H9 (cell line): Measurements from ENCODE around the gene EML4. TPM values are rescaled to one million over a fixed set of nuclear protein-coding genes. Genes with fewer than 3 reads are reported as not detected.

Source experiments
- DNase-seq: peaks from one replicate; pipeline ENCODE4 v3.0.0-alpha.2; 2017
- H2AFZ ChIP-seq: one replicate; pipeline ENCODE4 v1.6.1; 2013; ENCODE audit warnings: mild to moderate bottlenecking, low read length, control low read depth, moderate library complexity
- H2AK5ac ChIP-seq: 2 replicates; pipeline ENCODE4 v1.6.1; 2013; ENCODE audit warnings: low read length, control low read depth, mixed read lengths; ENCODE audit not compliant: insufficient read length
- H2BK120ac ChIP-seq: one replicate; pipeline ENCODE4 v1.6.1; 2013; ENCODE audit warnings: low read depth, mild to moderate bottlenecking, low read length, control low read depth, inconsistent platforms; ENCODE audit not compliant: poor library complexity, severe bottlenecking
- H2BK12ac ChIP-seq: 2 replicates; pipeline ENCODE4 v1.6.1; 2013; ENCODE audit warnings: low read length, control low read depth, mixed read lengths, low read depth; ENCODE audit not compliant: insufficient read length
- H2BK15ac ChIP-seq: 2 replicates; pipeline ENCODE4 v1.6.1; 2013; ENCODE audit warnings: low read depth, low read length, control low read depth
- H2BK20ac ChIP-seq: one replicate; pipeline ENCODE4 v1.6.1; 2013; ENCODE audit warnings: low read depth, mild to moderate bottlenecking, low read length, control low read depth, inconsistent platforms; ENCODE audit not compliant: poor library complexity, severe bottlenecking
- H2BK5ac ChIP-seq: 2 replicates; pipeline ENCODE4 v1.6.1; 2013; ENCODE audit warnings: low read length, control low read depth, mixed read lengths; ENCODE audit not compliant: insufficient read length
- H3K14ac ChIP-seq: 2 replicates; pipeline ENCODE4 v1.6.1; 2013; ENCODE audit warnings: low read length, control low read depth; ENCODE audit not compliant: insufficient read depth
- H3K18ac ChIP-seq: 2 replicates; pipeline ENCODE4 v1.6.1; 2013; ENCODE audit warnings: low read depth, mild to moderate bottlenecking, mixed read lengths, low read length, control low read depth; ENCODE audit not compliant: insufficient read length
- H3K23ac ChIP-seq: 2 replicates; pipeline ENCODE4 v1.6.1; 2013; ENCODE audit warnings: low read length, control low read depth, mixed read lengths, low read depth; ENCODE audit not compliant: insufficient read length
- H3K23me2 ChIP-seq: 2 replicates; pipeline ENCODE4 v1.6.1; 2013; ENCODE audit warnings: low read depth, mild to moderate bottlenecking, mixed read lengths, low read length, control low read depth; ENCODE audit not compliant: insufficient read length, poor library complexity, severe bottlenecking
- H3K27ac ChIP-seq: 2 replicates; pipeline ENCODE4 v1.5.1; 2013; ENCODE audit warnings: low read length, control low read depth, mixed read lengths, low read depth; ENCODE audit not compliant: insufficient read length
- H3K27me3 ChIP-seq: 2 replicates; pipeline ENCODE4 v1.6.1; 2013; ENCODE audit warnings: low read length, control low read depth, inconsistent platforms; ENCODE audit not compliant: insufficient read depth
- H3K4ac ChIP-seq: 2 replicates; pipeline ENCODE4 v1.6.1; 2013; ENCODE audit warnings: low read depth, mild to moderate bottlenecking, control low read depth, inconsistent platforms, low read length, moderate library complexity
- H3K4me1 ChIP-seq: 2 replicates; pipeline ENCODE4 v1.6.1; 2013; ENCODE audit warnings: low read length, control low read depth, inconsistent platforms; ENCODE audit not compliant: insufficient read depth
- H3K4me2 ChIP-seq: 2 replicates; pipeline ENCODE4 v1.6.1; 2013; ENCODE audit warnings: low read length, control low read depth, mixed read lengths; ENCODE audit not compliant: insufficient read length, insufficient read depth
- H3K56ac ChIP-seq: 2 replicates; pipeline ENCODE4 v1.6.1; 2013; ENCODE audit warnings: low read depth, mild to moderate bottlenecking, mixed read lengths, low read length, control low read depth; ENCODE audit not compliant: insufficient read length
- H3K79me1 ChIP-seq: 2 replicates; pipeline ENCODE4 v1.6.1; 2013; ENCODE audit warnings: low read depth, mild to moderate bottlenecking, moderate library complexity, low read length, control low read depth, inconsistent platforms; ENCODE audit not compliant: insufficient read depth, poor library complexity, severe bottlenecking
- H3K79me2 ChIP-seq: 2 replicates; pipeline ENCODE4 v1.6.1; 2013; ENCODE audit warnings: low read length, control low read depth, inconsistent platforms; ENCODE audit not compliant: insufficient read depth
- H3K9ac ChIP-seq: 2 replicates; pipeline ENCODE4 v1.6.1; 2013; ENCODE audit warnings: low read length, control low read depth, mixed read lengths; ENCODE audit not compliant: insufficient read length; ENCODE audit errors: extremely low read depth
- H3K9me3 ChIP-seq: one replicate; pipeline ENCODE4 v1.6.1; 2013; ENCODE audit warnings: low read depth, low read length, inconsistent platforms; ENCODE audit not compliant: control insufficient read depth
- H3T11ph ChIP-seq: one replicate; pipeline ENCODE4 v1.6.1; 2013; ENCODE audit warnings: mild to moderate bottlenecking, low read length, control low read depth, inconsistent platforms
- H4K20me1 ChIP-seq: one replicate; pipeline ENCODE4 v1.6.1; 2013; ENCODE audit not compliant: control insufficient read depth, insufficient read length, insufficient read depth
- H4K5ac ChIP-seq: 2 replicates; pipeline ENCODE4 v1.6.1; 2013; ENCODE audit warnings: low read depth, mild to moderate bottlenecking, mixed read lengths, low read length, control low read depth; ENCODE audit not compliant: insufficient read length
- H4K8ac ChIP-seq: replicated peaks from 2 replicates; pipeline ENCODE4 v1.6.1; 2013; ENCODE audit warnings: low read length, control low read depth, mixed read lengths, low read depth; ENCODE audit not compliant: insufficient read length
- H4K91ac ChIP-seq: 2 replicates; pipeline ENCODE4 v1.6.1; 2013; ENCODE audit warnings: low read depth, mild to moderate bottlenecking, moderate library complexity, mixed read lengths, low read length, control low read depth; ENCODE audit not compliant: insufficient read length
- H3K27ac Mint-ChIP-seq, 3 experiments: 2 replicates in 2 of 3; 3 replicates in 1 of 3; pipeline ENCODE4 v1.8.0; 2020 to 2021; ENCODE audit warnings: mixed read lengths in 3 of 3, mild to moderate bottlenecking in 1 of 3, moderate library complexity in 1 of 3
- H3K27me3 Mint-ChIP-seq: 2 replicates; pipeline ENCODE4 v1.8.0; 2021; ENCODE audit warnings: low read depth, mild to moderate bottlenecking, moderate library complexity, mixed read lengths
- H3K36me3 Mint-ChIP-seq, 3 experiments: 2 replicates in 2 of 3; 3 replicates in 1 of 3; pipeline ENCODE4 v1.8.0; 2020 to 2021; ENCODE audit warnings: low read depth in 3 of 3, mixed read lengths in 3 of 3; ENCODE audit not compliant: insufficient read depth in 1 of 3
- H3K4me1 Mint-ChIP-seq, 2 experiments: 2 replicates each; pipeline ENCODE4 v1.8.0; 2020; ENCODE audit warnings: mixed read lengths in 2 of 2
- H3K4me3 Mint-ChIP-seq, 2 experiments: 2 replicates in 1 of 2; 3 replicates in 1 of 2; pipeline ENCODE4 v1.8.0; 2020 to 2021; ENCODE audit warnings: mild to moderate bottlenecking in 2 of 2, mixed read lengths in 2 of 2, moderate library complexity in 1 of 2
- H3K9me3 Mint-ChIP-seq, 2 experiments: 2 replicates in 1 of 2; 3 replicates in 1 of 2; pipeline ENCODE4 v1.8.0; 2020; ENCODE audit warnings: mild to moderate bottlenecking in 2 of 2, mixed read lengths in 2 of 2, moderate library complexity in 1 of 2
- CTCF ChIP-seq: fragments of 200-600 bp; sonication (generic); conservative IDR thresholded peaks from 3 replicates; pipeline ENCODE4 v1.8.0; 2021; ENCODE audit warnings: antibody characterized with exemption, mild to moderate bottlenecking
- WGBS: extraction: QIAGEN DNeasy Blood & Tissue Kit; methylation state at CpG from one replicate; pipeline ENCODE4 v1.1.7; 2013; ENCODE audit warnings: missing lambda C conversion rate, low lambda C conversion rate, mixed read lengths; ENCODE audit not compliant: insufficient read length; ENCODE audit errors: extremely low coverage; 5-methylcytosine and 5-hydroxymethylcytosine counted together
- total RNA-seq: library from RNA; stranded (reverse); gene quantifications from 2 replicates; pipeline ENCODE4 v1.2.1, GENCODE V29; 2021

Gene EML4
- total RNA-seq, 1 experiment from 2014 or later, result 68.6 TPM

- no peak overlapping the region for H4K91ac ChIP-seq
These were observed 140.2 kb downstream of the EML4 start for GRCh38 chr2:42309366-42309765.

More at GRCh38 chr2:42309366-42309765, 140.2 kb downstream of the EML4 start:
- Histone ChIP-seq H4K8ac (no peak overlapping the region), H2AFZ (no peak overlapping the region), H3K56ac (no peak overlapping the region), H3K14ac (no peak overlapping the region), H3K4ac (no peak overlapping the region), H3K23me2 (no peaks in the 10 kb centered on the region), H4K5ac (no peak overlapping the region), H3K9me3 (no peaks in the 10 kb centered on the region), H2BK15ac (no peak overlapping the region), H3K79me1 (no peaks in the 10 kb centered on the region), H4K20me1 (no peaks in the 10 kb centered on the region), H3K9ac (no peak overlapping the region), H3K27ac (no peak overlapping the region), H2BK120ac (no peak overlapping the region), H3K23ac (no peak overlapping the region), H3T11ph (no peak overlapping the region), H2BK5ac (no peak overlapping the region), H3K4me1 (no peaks in the 10 kb centered on the region), H3K18ac (no peak overlapping the region), H3K4me2 (no peak overlapping the region), H2BK12ac (no peak overlapping the region), H3K27me3 (no peaks in the 10 kb centered on the region), H2BK20ac (no peak overlapping the region), H3K79me2 (no peaks in the 10 kb centered on the region), H2AK5ac (no peak overlapping the region)
- Mint-ChIP-seq H3K27me3 (no peaks in the 10 kb centered on the region), H3K36me3 (peaks cover 5 to 26% (median 8%) of the 10 kb centered on the region in 3 experiments; a peak in 6 of 7 replicates), H3K4me1 (no peaks in the 10 kb centered on the region), H3K27ac (no peak overlapping the region; a peak in 1 of 7 replicates), H3K9me3 (no peaks in the 10 kb centered on the region), H3K4me3 (no peak overlapping the region)
- DNase-seq, result no peak
- TF ChIP-seq CTCF, result no peak
- no CpG with 5 or more reads among the region's 2 CpGs for WGBS
